ENCODE measurements around the gene CADM1. TPM values are rescaled to one million over a fixed set of nuclear protein-coding genes. Genes with fewer than 3 reads are reported as not detected.

CADM1 gene
- total and polyA plus RNA-seq, 2 donors from 2014 or later, result 24.0 to 33.5 TPM

DNA sequence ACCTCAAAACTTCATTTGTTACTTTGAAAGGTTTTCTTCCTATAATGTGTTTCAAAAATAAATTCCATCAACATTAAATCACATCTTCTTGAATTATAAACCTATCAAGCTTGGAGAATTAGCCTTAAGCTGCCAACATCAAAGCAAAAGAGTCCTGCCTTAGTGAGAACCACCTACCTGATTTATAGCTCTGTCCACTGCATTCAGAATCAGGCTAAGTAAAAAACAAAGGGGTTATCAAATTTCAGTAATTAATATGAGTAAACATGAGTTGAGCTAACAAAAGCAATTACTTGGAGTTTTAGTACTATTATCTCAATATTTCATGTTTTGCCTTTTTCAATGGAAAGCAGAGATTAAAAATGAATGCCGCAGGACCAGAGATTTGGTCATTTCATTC lies 73.9 kb downstream of the CADM1 start:
- FAIRE-seq, result no peak
- intact Hi-C loops (cut with DNase I), result no loop called here
- Histone ChIP-seq H3K27me3 (ENCODE audit: control insufficient read depth, insufficient read depth, low read length) (no peaks in the 10 kb centered on the region), H3K9me3 (ENCODE audit: control insufficient read depth in 2 of 3, insufficient read depth in 1 of 3, low read length in 3 of 3) (no peaks in the 10 kb centered on the region), H3K36me3 (ENCODE audit: control insufficient read depth in 2 of 3, insufficient read depth in 3 of 3, low read length in 3 of 3) (no peaks in the 10 kb centered on the region), H3K27ac (ENCODE audit: low read depth in 2 of 2, low read length in 2 of 2) (no peak overlapping the region), H3K4me3 (ENCODE audit: low read length in 3 of 3) (no peak overlapping the region), H3K4me1 (ENCODE audit: control insufficient read depth in 2 of 3, insufficient read depth in 2 of 3, low read depth in 1 of 3, low read length in 3 of 3) (no peaks in the 10 kb centered on the region), H3K9ac (ENCODE audit: low read length in 3 of 3) (no peak overlapping the region)
- TF ChIP-seq CTCF (IDR thresholded peaks at IDR 0.05; ENCODE audit: borderline replicate concordance, extremely low read depth, insufficient read depth), result no peak
- no peak for DNase-seq

DNA sequence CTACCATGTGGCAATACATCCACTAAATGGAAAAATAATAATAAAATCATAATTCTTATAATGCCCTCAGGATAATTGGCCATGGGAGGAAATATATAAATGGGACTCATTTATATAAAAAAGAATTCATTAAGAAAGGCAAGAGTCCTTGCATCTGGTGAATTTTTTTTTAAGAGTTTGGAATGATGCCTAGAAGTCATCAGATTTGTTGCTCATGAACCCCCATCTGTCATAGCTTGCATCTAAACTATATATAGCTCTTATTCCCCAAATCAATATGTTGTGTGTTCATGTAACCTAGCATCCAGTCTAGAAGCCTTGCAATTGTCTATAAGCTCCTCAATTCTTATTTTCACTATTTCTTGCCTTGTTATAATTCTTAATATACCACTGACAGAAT lies 75.9 kb downstream of the CADM1 start:
- TF ChIP-seq CTCF (IDR thresholded peaks at IDR 0.05; ENCODE audit: borderline replicate concordance, extremely low read depth, insufficient read depth), result no peak
- H3K9ac ChIP-seq (ENCODE audit: low read length in 3 of 3), result no peak overlapping the region
- H3K27ac ChIP-seq (ENCODE audit: low read depth in 2 of 2, low read length in 2 of 2), result no peak overlapping the region
- intact Hi-C loops (cut with DNase I), result no loop called here
- no peak for DNase-seq
- H3K4me1 ChIP-seq (ENCODE audit: control insufficient read depth in 2 of 3, insufficient read depth in 2 of 3, low read depth in 1 of 3, low read length in 3 of 3), result no peaks in the 10 kb centered on the region
- H3K27me3 ChIP-seq (ENCODE audit: control insufficient read depth, insufficient read depth, low read length), result no peaks in the 10 kb centered on the region
- FAIRE-seq, result no peak
- no peaks in the 10 kb centered on the region for H3K9me3 ChIP-seq (ENCODE audit: control insufficient read depth in 2 of 3, insufficient read depth in 1 of 3, low read length in 3 of 3)
- H3K36me3 ChIP-seq (ENCODE audit: control insufficient read depth in 2 of 3, insufficient read depth in 3 of 3, low read length in 3 of 3), result no peaks in the 10 kb centered on the region
- no peak overlapping the region for H3K4me3 ChIP-seq (ENCODE audit: low read length in 3 of 3)

DNA sequence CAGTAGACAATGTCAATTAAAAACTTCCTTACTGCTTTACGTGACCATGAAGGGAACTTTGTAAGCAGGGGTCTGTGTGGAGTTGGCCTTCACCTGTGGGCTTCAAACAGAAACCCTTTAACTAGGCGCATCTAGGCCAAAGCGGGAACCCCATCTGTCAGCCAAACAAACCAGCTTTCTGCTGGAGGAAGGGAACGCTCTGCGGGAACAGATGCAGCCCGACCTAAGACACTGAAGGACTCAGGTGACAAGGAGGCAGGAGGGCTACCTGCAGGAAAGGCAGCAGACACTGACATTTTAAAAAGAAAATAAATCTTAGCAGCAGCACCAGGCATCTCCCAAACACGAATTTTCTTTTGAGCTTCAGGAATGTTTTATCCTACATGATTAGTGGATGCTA lies 78.4 kb downstream of the CADM1 start:
- FAIRE-seq, result no peak
- H3K4me1 ChIP-seq (ENCODE audit: control insufficient read depth in 2 of 3, insufficient read depth in 2 of 3, low read depth in 1 of 3, low read length in 3 of 3), result no peaks in the 10 kb centered on the region
- intact Hi-C loops (cut with DNase I), result no loop called here

More for the DNA sequence above, 78.4 kb downstream of the CADM1 start:
- H3K36me3 ChIP-seq (ENCODE audit: control insufficient read depth in 2 of 3, insufficient read depth in 3 of 3, low read length in 3 of 3), result no peaks in the 10 kb centered on the region
- H3K9me3 ChIP-seq (ENCODE audit: control insufficient read depth in 2 of 3, insufficient read depth in 1 of 3, low read length in 3 of 3), result no peaks in the 10 kb centered on the region
- H3K27ac ChIP-seq (ENCODE audit: low read depth in 2 of 2, low read length in 2 of 2), result no peak overlapping the region
- no peak for DNase-seq
- no peaks in the 10 kb centered on the region for H3K27me3 ChIP-seq (ENCODE audit: control insufficient read depth, insufficient read depth, low read length)
- no peak overlapping the region for H3K9ac ChIP-seq (ENCODE audit: low read length in 3 of 3)
- H3K4me3 ChIP-seq (ENCODE audit: low read length in 3 of 3), result no peak overlapping the region
- TF ChIP-seq CTCF (IDR thresholded peaks at IDR 0.05; ENCODE audit: borderline replicate concordance, extremely low read depth, insufficient read depth), result no peak
